Spleen (tissue), 11 donors: ENCODE measurements around the gene LNX1. TPM values are rescaled to one million over a fixed set of nuclear protein-coding genes. Genes with fewer than 3 reads are reported as not detected.

Experiments
- DNase-seq: peaks from one replicate; pipeline ENCODE4 v3.0.0-alpha.2; 2020
- H3K27ac ChIP-seq, 8 donors: fragments of 200-600 bp; sonication (generic) in 7 of 8; 1 replicate in 4 of 8; 2 replicates in 4 of 8; pipeline versions ENCODE4 v1.5.0 to v1.8.0; 2016 to 2021; ENCODE audit warnings: inconsistent platforms in 4 of 8, mild to moderate bottlenecking in 4 of 8, moderate library complexity in 1 of 8
- H3K27me3 ChIP-seq, 7 donors: fragments of 200-600 bp; sonication (generic) in 6 of 7; replicated peaks in 1 of 7; 1 replicate in 4 of 7; 2 replicates in 3 of 7; pipeline versions ENCODE4 v1.5.0 to v1.8.0; 2016 to 2021; ENCODE audit warnings: inconsistent platforms in 3 of 7, mild to moderate bottlenecking in 1 of 7
- H3K36me3 ChIP-seq, 6 donors: fragments of 200-600 bp; sonication (generic) in 5 of 6; 1 replicate in 4 of 6; 2 replicates in 2 of 6; pipeline versions ENCODE4 v1.5.0 to v1.8.0; 2016 to 2021; ENCODE audit warnings: inconsistent platforms in 2 of 6
- H3K4me1 ChIP-seq, 6 donors: fragments of 200-600 bp; sonication (generic) in 5 of 6; 1 replicate in 3 of 6; 2 replicates in 3 of 6; pipeline versions ENCODE4 v1.5.0 to v1.8.0; 2016 to 2021; ENCODE audit warnings: inconsistent platforms in 3 of 6
- H3K4me3 ChIP-seq, 8 donors: fragments of 200-600 bp; sonication (generic) in 7 of 8; 1 replicate in 4 of 8; 2 replicates in 4 of 8; pipeline versions ENCODE4 v1.5.0 to v1.8.0; 2016 to 2021; ENCODE audit warnings: inconsistent platforms in 4 of 8, mild to moderate bottlenecking in 4 of 8, moderate library complexity in 2 of 8
- H3K9me3 ChIP-seq, 8 donors: fragments of 200-600 bp; sonication (generic) in 7 of 8; 1 replicate in 4 of 8; 2 replicates in 4 of 8; pipeline versions ENCODE4 v1.5.0 to v1.8.0; 2016 to 2021; ENCODE audit warnings: inconsistent platforms in 4 of 8
- CTCF ChIP-seq, 11 experiments: fragments of 200-600 bp in 7 of 11; fragments of 450-650 bp in 4 of 11; sonication (generic) in 4 of 11; IDR thresholded peaks in 8 of 11; conservative IDR thresholded peaks in 3 of 11; 1 replicate in 7 of 11; 2 replicates in 4 of 11; pipeline versions ENCODE4 v1.4.0 to v1.8.0; 2016 to 2021; ENCODE audit warnings: antibody characterized with exemption in 11 of 11, inconsistent platforms in 4 of 11, mild to moderate bottlenecking in 1 of 11
- POLR2A ChIP-seq, 3 donors: fragments of 450-650 bp; IDR thresholded peaks; one replicate each; pipeline ENCODE4 v1.5.1; 2017; ENCODE audit warnings: antibody characterized with exemption in 3 of 3, mild to moderate bottlenecking in 1 of 3
- POLR2AphosphoS5 ChIP-seq, 3 donors: sonication (generic); formaldehyde crosslinking; IDR thresholded peaks; one replicate each; pipeline ENCODE4 v1.5.1; 2017; ENCODE audit warnings: antibody characterized with exemption in 3 of 3
- WGBS, 5 donors: extraction: QIAGEN DNeasy Blood & Tissue Kit in 3 of 5; methylation state at CpG; one replicate each; pipeline versions ENCODE4 v1.1.5 to v1.1.7; 2013 to 2018; 5-methylcytosine and 5-hydroxymethylcytosine counted together
- intact Hi-C: fragments of 100-400 bp; cut with DNase I; formaldehyde crosslinking; loops from one replicate; pipeline ENCODE4 v1.15.0; 2023; ENCODE audit warnings: low total_unique reads
- polyA plus RNA-seq, 3 donors: library from polyadenylated mRNA; stranded (reverse); fragments of 200-250 nt; gene quantifications; one replicate each; pipeline ENCODE4 v1.2.1, GENCODE V29; 2013
- total RNA-seq, 7 donors: library from RNA; depleted of rRNA in 3 of 7; stranded (reverse); fragments of >200 nt in 3 of 7; fragmentation: NEBNext Ultra II Directional in 4 of 7; extraction: Animal tissue kit (Norgen Biotek cat#: 25700) in 4 of 7; gene quantifications; one replicate each; pipeline versions ENCODE4 v1.1.0 to v1.2.1, GENCODE V29; 2016 to 2021
- donor health status: healthy with polysubstance abuse.
- donor health status: DM: no; HTN: no; CAD: no; lungs with moderate emphysema.
- donor health status: DM: no; HTN: no; CAD: no.
- donor health status: Bipolar disorder and iron deficiency.
- donor health status: healthy.
- donor health status: DM: no; HTN: no; CAD: no.
- donor health status: DM: yes; HTN: yes; CAD: no.

The LNX1 gene
- total and polyA plus RNA-seq, 10 donors: 0.08 to 0.20 (median 0.13) TPM; not detected in 5

GRCh38 chr4:53536328-53536727 lies 55.0 kb downstream of the LNX1 start:
- Histone ChIP-seq H3K4me3 (no peak overlapping the region), H3K4me1 (no peaks in the 10 kb centered on the region), H3K9me3 (no peaks in the 10 kb centered on the region), H3K27ac (no peak overlapping the region), H3K36me3 (no peaks in the 10 kb centered on the region), H3K27me3 (peaks cover 0 to 14% (median 0%) of the 10 kb centered on the region in 7 donors)
- intact Hi-C loops: no loop called here
- WGBS, 5 donors: 88 to 99% (median 92%) methylated on average over 2 of the region's 2 CpGs
- no peak for DNase-seq
- TF ChIP-seq POLR2AphosphoS5 (IDR thresholded peaks at IDR 0.05): no peak

GRCh38 chr4:53535567-53535966 lies 55.7 kb downstream of the LNX1 start:
- H3K36me3 ChIP-seq: no peaks in the 10 kb centered on the region
- 57 to 73% (median 71%) methylated on average over 3 of the region's 3 CpGs for WGBS, 5 donors
- no peak overlapping the region for H3K4me3 ChIP-seq
- DNase-seq: no peak
- intact Hi-C loops: no loop called here
- no peaks in the 10 kb centered on the region for H3K9me3 ChIP-seq
- TF ChIP-seq POLR2AphosphoS5 (IDR thresholded peaks at IDR 0.05): no peak
- TF ChIP-seq POLR2A (IDR thresholded peaks at IDR 0.05): no peak
- TF ChIP-seq CTCF (IDR thresholded peaks at IDR 0.05 in 8 of 11, conservative IDR thresholded peaks at IDR 0.05 in 3 of 11): no peak
- no peak overlapping the region for H3K27ac ChIP-seq
- H3K4me1 ChIP-seq: no peaks in the 10 kb centered on the region
- H3K27me3 ChIP-seq: peaks cover 0 to 14% (median 0%) of the 10 kb centered on the region in 7 donors

- no peak overlapping the region for H3K27ac ChIP-seq
- intact Hi-C loops: no loop called here
- TF ChIP-seq POLR2A (IDR thresholded peaks at IDR 0.05) (no peak), CTCF (IDR thresholded peaks at IDR 0.05 in 8 of 11, conservative IDR thresholded peaks at IDR 0.05 in 3 of 11) (no peak), POLR2AphosphoS5 (IDR thresholded peaks at IDR 0.05) (no peak)
- H3K9me3 ChIP-seq: no peaks in the 10 kb centered on the region
- no peaks in the 10 kb centered on the region for H3K4me1 ChIP-seq
- DNase-seq: no peak
- H3K36me3 ChIP-seq: no peaks in the 10 kb centered on the region
- 74 to 91% (median 77%) methylated on average over 2 of the region's 2 CpGs for WGBS, 5 donors
- no peak overlapping the region for H3K4me3 ChIP-seq
- peaks cover 0 to 14% (median 0%) of the 10 kb centered on the region in 7 donors for H3K27me3 ChIP-seq
Observed at GRCh38 chr4:53534684-53535083, 56.6 kb downstream of the LNX1 start.

- Histone ChIP-seq H3K9me3 (no peaks in the 10 kb centered on the region), H3K27me3 (peaks cover 0 to 8% (median 0%) of the 10 kb centered on the region in 7 donors), H3K4me1 (no peaks in the 10 kb centered on the region), H3K4me3 (no peak overlapping the region), H3K27ac (no peak overlapping the region), H3K36me3 (no peaks in the 10 kb centered on the region)
- TF ChIP-seq CTCF (IDR thresholded peaks at IDR 0.05 in 8 of 11, conservative IDR thresholded peaks at IDR 0.05 in 3 of 11) (no peak), POLR2A (IDR thresholded peaks at IDR 0.05) (no peak), POLR2AphosphoS5 (IDR thresholded peaks at IDR 0.05) (no peak)
- DNase-seq: no peak
- 78 to 95% (median 88%) methylated on average over 1 of the region's 1 CpG for WGBS, 5 donors
- intact Hi-C loops: no loop called here
Observed at GRCh38 chr4:53532521-53532920, 58.8 kb downstream of the LNX1 start.
